IPS DF 4.7 (cell line): ENCODE results near the gene EPHA7.

Source experiments
- DNase-seq: peaks from one replicate; pipeline ENCODE4 v3.0.0-alpha.2; 2013; ENCODE audit warnings: low spot score; ENCODE audit errors: extremely low read depth

The EPHA7 gene

DNA sequence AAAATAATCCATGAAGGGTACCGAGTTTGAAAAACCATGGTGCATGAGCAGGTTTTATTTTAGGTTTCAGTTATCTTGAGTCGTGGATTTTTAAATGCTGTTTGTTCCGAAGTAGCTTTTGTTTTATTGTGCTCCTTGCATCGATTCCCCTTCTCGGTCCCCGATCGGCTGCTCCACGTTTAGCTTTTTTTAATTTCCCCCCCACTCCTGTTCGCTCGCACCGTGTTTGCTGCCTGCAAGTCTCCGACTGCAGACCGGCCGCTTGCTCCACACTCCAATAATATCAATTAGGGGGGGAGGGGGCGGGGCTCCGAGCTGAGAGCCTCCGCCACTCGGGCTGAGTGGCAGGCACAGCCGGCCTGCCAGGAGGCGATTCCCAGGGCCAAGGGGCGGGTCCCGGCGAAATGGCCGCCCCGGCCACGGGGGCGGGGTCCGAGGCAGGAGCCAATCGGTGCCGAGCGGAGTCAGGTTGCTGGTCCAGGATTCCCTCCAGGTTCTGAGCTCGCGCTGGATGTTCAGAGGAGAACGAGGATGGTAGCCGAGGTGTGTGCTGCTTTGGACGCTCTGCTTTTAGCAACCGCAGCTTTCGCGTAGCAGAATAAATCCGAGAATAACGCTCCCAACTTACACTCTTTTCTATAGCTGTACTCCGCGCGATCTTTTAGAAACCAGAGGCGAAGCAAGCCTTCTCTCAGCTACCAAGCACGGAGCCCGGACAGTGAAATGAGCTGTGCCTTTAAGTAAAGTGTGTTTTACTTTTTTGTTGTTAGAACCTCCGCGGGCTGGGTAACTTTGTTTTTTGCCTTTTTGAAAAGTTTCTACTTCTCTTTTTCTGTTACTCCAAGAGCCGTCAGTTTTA lies at the start of gene EPHA7:
Gene EPHA7 (minus strand): TSS at position 256 of the 859 bp plus-strand sequence. CDS start 218 bp downstream, at position 38.
- DNase-seq = peak; percentile 83

DNA sequence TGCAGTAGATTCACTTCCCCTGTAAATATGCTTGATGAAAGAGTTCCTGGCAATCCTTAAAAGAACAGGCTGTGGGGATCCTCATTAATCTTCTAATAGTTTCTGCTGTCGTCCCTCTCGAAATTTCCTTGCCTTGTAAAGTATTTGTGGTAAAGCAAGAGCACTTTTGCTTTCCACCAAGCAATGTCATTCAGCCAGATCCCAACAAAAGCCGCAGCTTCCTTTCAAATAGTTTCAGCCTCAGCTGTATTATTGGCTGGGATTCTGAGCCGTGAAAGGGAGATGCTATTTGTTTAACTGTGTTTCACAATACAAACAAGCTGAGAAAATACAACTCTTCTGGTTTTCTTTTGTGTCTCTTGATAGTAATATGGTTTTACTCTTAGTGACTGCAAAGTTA lies 48.9 kb upstream of the EPHA7 start:
- DNase-seq = no peak

DNA sequence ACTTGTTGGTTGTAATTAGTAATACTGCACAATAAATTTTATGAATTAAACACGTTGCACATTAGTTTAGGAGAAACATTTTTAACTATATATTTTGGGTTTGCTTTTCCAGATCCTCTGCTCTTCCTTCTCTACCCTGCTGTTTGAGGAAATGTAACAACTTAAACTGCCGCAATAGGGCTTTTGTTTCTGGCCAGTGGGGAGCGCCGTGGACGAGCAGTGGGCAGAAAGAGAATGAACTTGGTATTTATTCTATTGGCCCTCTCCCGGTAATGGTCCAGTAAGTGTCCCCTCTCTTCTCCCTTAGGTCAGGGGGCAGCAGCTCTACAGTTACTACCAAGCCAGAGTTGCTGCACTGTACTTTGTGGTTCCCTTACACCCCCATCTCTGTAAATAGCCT lies 35.2 kb upstream of the EPHA7 start:
- DNase-seq = no peak

DNA sequence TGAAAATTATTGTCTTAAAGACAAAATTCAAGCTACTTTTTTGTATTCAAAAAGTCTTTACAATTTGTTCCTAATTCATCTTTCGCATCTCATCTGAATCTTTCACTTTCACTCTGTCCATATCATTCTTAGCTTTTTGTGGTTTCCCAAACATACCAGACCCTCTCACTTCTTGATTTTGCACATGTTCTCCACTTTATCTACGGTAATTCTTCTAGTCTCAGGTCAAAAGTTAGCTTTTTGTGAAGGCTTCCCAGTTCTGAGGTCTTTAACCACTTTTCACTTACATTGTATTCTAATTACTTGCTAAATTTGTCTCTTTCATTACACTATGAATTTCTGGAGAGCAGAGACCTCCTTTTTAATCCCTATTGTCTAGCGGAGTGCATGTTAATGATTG lies 34.6 kb upstream of the EPHA7 start:
- no peak for DNase-seq

DNA sequence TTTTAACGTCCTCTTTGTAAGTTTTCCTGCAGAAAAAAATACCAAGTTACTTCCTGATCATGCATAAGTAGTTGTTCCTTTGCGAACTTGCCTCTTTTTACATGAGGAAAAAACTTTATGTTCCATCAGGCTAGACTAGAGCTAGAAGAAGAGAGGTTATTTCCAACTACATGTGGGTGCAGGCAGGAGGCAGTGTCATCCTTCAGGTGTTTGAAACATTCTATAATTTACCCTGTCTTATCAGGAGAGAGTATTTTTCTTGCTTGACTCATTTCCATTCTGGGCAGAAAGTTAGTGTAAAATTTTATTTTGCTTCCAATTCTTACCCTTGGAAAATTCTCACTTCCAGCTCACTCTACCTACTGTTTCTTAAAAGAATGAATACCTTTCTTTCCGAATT lies 28.5 kb upstream of the EPHA7 start:
- DNase-seq = no peak

DNA sequence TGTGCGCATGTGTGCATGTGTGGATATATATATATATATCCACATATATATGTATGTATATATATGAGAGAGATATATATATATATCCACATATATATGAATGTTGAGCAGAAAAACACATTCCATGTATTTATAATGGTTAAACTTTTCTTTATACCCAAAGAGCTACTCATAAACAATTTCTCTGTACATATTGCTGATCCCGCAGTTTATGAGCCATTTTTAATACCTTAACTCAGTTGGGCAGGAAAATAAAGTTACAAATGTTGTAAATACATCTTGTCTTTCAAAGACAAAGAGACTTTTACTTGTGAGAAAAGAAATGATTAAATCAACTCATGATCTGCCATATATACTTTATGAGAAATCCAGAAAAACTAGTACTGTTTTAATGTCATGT lies 18.1 kb upstream of the EPHA7 start:
- no peak for DNase-seq

DNA sequence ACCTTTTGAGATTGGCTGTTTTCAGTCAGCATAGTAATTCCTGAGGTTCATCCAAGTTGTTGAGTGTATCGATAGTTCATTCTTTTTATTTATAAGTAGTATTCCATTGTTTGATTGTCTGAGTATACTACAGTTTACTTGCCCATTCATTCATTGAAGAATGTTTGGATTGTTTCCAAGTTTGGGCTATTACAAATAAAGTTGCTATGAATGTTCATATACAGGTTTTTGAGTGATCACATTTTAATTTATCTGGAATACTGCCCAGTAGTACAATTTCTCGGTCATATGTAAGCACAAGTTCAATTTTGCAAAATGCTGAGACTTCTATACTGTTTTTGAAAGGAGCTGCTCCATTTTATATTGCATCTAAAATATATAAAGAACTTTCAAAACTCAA lies 14.2 kb upstream of the EPHA7 start:
- DNase-seq = no peak

DNA sequence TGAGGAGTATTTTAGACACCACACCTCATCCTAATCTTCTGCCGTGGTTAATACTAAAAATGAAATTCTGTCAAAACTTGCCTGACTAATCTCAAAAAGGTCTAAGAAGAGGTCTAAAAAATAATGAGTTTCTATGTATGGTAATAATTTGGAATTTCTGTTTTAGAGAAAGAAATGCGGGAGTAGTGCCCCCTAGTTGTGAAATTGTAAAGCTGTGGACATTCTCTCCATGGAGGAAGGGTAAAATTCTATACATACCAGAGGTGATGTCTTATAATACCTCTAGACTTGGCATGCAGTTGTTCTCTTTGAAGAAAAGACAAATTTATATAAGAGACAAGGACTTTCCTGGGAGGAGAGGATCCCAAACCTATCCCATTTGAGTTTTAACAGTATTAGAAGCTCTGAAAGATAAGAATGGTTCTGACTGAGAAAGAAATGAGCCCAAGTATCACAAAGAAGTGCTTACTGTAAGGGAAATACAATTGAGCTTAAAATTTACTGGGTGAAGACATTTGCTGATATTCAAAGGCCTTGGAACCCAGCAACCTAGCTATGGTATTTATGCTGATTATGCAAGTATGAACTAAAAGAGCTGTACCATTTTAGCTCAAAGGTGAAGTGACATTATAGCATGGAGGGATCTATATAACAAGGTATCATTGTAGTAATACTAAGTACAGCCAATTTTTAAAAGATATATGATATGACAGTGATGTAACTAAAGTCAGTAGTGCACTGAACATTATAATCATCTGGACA lies 5.1 kb upstream of the EPHA7 start:
- DNase-seq = no peak

DNA sequence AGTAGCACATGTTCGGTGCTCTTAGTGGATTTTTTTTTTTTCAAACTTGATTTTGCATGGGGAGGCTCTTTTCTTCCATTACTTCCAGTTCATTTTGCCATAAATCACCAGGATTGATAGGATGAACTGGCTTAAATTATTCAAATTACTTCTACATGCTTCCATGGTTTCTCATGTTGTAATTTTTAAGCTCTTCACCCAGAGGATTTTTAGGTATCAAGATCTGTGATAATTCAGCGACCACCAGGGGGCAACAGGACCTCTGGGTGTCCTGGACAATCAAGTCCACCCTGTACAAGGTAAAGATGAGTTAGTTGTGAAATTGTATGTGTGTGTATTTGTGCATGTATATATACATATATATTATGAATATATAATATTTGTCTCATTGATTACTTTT lies 4.2 kb upstream of the EPHA7 start:
- DNase-seq = no peak

DNA sequence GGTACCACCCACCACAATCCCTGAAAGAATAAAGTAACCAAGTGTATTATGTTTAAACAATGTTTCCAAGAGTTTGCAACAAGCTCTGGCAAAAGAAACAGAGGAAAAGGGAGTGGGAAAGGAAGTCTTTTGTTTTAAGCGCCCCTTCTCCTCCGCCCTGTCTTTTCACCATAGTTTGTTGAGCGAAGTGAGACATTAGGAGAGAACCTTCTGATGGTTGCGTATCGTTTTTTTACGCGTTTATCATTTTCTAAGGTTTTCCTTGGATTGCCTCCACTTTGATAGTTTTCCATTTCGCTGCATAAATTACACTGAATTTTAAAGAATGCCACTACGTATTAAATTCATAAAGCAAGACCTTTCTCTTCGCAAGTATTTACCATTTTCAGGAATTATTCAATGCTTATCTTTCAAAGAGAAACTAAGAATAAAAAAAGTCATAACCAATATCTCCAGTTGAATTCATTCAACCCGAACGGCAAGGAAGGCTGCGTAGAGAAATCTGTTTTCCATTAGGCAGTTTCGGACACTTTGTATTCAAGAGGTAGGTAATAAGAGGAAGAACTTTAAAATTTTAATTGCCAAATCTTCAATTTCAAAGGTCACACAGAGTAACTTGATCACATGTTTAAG lies 920 bp upstream of the EPHA7 start:
- no peak for DNase-seq

DNA sequence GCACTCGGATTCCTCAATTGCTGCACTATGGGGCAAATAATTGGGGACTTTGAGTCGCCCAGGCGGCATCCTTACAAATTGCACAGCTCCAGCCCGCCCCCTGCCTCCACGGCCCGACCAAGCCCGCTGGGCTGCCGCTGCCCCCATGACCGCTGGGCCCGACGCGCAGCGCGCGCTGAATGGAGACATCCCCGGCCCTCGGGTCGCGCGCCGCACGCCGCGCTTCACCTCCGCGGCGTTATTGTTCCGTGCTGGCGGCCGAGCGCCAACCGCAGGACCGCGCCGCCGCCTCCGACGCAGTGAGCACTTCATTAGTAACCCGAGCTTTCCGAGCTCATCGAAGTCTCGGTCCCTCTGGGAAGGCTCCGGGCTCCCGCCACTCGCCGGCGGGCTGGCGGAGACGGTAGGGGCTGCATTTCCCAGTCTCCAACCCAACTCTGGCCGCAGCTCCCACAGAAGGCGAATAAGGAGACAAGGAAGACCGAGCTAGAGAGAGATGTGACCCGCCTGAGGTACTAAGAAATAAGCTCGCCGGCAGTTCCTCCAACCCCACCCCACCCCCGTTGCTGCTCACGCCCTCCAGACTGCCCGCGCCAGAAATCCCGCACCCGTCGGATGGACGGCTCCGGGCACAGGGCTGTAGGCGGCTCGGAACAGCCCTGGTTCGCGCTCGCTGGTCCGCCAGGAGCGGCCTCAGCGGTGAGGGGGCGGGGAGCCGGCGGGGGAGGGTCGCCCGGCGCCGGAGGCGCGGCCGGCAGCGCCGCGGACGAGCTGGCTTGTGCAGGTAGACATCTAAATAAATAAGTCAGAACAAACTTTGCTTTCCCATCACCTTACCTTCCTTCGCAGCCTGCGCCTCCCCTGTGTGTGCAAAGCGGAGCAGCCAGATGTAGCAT lies 703 bp downstream of the EPHA7 start:
- DNase-seq = no peak

DNA sequence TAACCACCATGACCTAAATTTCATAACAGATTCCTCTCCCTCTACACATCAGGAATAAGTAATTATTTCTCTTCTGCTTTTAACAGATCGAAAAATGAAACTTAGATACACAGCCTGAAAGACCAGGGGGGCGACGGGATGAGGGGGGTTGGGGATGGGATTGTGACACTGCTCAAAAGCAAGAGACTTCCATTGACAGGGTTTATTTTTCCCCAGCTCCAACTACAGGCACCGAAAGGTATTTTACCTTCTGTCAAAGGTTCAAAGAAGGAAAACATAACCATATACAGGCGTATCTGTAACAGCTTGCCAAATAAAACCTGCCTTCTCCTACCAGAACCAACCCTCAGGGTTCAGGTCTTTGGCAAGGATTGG lies 1.3 kb downstream of the EPHA7 start:
- DNase-seq = no peak

DNA sequence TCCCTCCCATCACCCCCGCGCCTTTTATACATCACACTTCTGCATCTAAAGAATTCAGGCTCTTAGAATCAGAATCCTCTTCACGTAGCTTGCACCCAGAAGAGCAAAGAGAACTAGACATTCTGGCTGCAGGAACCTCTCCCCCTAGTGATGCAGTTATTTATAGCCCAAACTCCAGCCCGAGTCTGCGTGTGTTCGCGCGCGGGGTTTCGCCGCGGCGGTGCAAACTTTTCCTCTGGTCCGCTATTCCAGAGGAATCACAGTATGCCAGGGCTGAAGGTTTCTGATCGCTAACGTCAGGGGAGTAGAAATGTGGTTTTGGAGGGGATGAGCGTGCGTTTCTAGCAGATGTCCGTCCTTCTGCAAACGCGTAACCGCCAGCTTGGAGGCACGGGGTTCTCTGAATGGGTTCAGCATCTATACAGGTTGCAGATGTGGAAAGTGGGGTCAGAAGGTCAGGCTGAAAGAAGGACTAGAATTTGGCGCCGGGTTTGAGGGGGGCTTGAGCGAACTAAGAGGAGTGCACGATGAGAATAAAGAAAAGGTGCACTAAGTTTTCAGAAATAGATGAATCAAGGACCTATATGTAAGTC lies 1.8 kb downstream of the EPHA7 start:
- DNase-seq = no peak

DNA sequence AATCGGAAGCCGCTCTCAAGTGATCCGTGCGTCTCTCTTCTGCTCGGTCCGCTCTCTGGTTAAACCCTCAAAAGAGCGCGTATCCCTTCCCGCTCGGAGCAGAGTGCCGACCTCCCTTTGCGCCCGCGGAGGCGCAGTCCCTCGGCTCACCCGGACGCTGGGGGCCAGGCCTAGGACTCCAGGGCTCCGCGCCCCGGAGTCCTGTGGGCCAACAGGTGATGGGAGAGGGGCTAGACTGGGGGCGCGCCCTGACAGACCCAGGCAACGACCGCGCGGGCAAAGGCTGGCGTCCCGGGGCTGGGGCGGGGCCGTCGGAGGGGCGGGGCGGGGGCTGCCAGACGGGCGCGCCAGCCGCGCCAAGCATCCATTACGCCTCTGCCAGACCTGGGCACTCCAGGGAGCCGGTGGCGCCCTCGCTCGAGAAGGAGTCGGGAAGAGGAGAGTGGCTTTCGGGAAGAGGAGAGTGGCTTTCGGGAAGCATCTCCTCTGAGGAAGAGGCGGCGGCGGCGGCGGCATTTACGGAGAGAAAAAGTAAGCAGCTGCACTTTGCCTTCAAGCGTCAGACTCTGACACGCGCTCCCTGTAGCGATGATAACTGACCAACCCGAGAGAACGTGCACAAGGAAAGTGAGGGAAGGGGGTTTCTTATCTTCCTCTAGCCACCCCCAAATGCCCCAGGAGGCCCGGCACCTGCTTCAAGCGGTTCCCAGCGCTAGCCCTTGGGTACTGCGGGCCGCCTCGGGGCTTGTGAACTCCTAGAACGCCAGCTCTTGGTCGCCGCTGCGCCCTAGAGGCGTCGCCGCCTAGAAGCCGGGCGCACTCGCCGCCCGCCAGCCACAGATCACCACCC lies 2.6 kb downstream of the EPHA7 start:
- no peak for DNase-seq

DNA sequence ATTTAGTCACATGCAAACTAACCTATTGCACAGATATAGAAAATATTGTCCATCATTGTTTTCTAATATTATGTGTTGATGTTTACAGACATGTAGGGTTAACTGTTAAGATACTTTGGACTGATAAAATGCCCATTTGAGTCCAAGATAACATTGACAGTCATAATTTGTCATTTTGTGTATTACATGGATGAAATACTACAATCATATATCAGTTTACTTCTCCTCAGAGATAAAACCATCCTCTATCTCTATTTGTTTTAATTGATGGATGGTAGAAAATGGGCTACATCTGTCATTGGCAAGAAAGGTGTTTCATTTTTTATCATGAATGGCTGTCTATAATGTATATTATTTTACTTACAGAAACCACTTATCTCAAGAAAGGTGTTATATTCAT lies 6.2 kb downstream of the EPHA7 start:
- no peak for DNase-seq

DNA sequence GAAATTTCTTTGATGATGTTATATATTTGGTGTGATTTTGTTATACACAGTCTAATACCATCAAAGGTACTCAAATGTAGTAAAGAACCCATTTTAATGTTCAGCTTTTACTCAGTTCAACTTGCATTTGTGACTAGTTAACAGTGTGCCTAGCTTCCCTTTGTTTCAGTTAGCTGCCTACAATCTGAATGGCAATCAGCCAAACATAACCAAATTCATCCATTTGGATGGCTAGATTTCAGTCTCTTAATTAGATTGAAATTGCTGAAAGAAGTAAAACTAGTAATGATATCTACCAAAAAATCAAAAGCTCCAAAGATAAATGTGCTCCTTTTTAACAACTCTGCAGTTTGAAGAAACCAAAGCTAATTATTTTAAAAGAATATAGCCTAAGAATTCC lies 6.9 kb downstream of the EPHA7 start:
- DNase-seq = no peak

DNA sequence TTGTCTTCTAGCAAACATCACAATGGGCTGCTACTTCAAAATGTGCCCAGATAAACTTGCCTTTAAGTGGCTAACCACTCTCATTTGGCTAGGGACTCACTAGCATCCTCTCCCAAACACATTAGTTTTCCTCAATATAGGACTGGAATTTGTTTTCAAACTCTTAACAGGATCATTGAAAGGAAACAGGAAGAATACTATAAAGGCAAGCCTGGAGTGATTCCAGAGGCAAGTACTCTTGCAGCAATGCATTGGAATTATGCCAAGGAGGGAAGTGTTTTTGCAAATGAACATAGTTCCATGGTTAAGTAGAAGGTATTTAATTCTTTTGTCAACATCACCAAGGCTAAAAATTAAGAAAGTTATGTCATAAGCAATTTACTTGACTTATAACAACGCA lies 12.2 kb downstream of the EPHA7 start:
- no peak for DNase-seq

DNA sequence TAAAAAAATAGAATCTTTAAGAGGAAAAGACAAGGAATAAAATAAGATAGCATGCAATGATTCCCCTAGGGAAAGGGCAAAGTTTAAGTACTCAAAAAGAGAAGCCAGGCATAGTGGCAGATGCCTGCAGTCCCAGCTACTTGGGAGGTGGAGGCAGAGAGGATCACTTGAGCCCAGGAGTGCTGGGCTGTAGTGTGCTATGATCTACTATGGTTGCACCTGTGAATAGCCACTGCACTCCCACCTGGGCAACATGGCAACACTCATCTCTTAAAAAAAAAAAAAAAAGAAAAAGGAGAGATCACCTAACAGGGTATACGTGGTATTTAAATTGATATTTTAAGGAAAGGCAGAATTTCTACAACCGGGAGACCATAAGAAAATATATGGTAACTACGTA lies 16.0 kb downstream of the EPHA7 start:
- no peak for DNase-seq

DNA sequence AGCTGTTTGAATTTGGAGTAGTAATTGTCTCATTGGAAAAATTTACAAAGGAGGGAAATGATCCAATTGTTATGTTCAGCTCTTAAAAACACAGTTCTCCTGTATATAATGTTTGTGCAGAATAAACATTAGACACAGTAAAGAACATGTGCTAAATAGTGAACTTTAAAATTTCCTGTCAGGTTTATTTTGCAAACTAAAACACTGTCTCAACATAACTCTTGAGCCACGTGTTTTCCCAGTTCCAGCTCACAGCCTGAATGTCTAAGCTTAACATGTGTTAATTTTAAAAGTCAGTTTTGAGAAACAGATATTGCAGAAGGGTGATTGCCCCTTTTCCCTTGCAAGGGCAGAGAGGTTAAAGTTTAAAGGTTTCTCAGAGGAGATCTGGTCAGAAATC lies 20.6 kb downstream of the EPHA7 start:
- no peak for DNase-seq

DNA sequence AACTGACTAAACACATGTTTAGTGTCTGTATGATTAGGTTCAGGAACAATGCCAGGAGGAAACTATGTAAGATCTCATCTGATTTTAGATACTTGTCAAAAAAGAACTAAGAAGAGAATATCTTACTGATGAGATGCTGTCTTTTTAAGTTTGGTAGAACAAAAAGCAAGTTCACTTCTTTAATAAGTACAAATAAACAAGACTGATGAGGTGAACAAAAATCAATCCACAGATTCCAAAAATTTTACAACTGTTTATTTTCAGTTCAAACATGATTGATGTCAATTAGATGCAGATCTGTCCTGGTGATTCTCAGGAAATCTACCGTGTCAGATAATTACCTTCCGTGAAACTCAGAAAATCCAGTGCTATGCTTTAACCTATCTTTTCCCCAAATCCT lies 24.9 kb downstream of the EPHA7 start:
- no peak for DNase-seq
